Fibroblast of gingiva (primary cell): ENCODE measurements around the gene EMX1.
A peak's percentile ranks its signal among the peaks of the same experiment; 100 is the strongest.

Experiments
- DNase-seq: peaks from one replicate; pipeline ENCODE4 v3.0.0-alpha.2; 2011; ENCODE audit warnings: low read depth

The EMX1 gene

GRCh38 chr2:72925328-72925943 lies 8.1 kb downstream of the EMX1 start:
- DNase-seq: no peak

GRCh38 chr2:72926368-72926767 lies 9.0 kb downstream of the EMX1 start:
- no peak for DNase-seq

GRCh38 chr2:72926811-72927465 lies 9.6 kb downstream of the EMX1 start:
- DNase-seq: no peak

GRCh38 chr2:72927619-72928550 lies 10.6 kb downstream of the EMX1 start:
- DNase-seq: no peak

GRCh38 chr2:72929010-72929409 lies 11.7 kb downstream of the EMX1 start:
- DNase-seq: no peak

GRCh38 chr2:72931280-72931910 lies 14.1 kb downstream of the EMX1 start:
- DNase-seq: no peak

- no peak for DNase-seq
Observed at GRCh38 chr2:72932045-72932740, 14.9 kb downstream of the EMX1 start.

GRCh38 chr2:72932805-72933204 lies 15.5 kb downstream of the EMX1 start:
- no peak for DNase-seq

GRCh38 chr2:72933207-72933606 lies 15.9 kb downstream of the EMX1 start:
- DNase-seq: no peak

- no peak for DNase-seq
Observed at GRCh38 chr2:72933646-72934151, 16.4 kb downstream of the EMX1 start.

- no peak for DNase-seq
Observed at GRCh38 chr2:72934683-72935610, 17.6 kb downstream of the EMX1 start.

- no peak for DNase-seq
Observed at GRCh38 chr2:72935611-72935957, 18.3 kb downstream of the EMX1 start.

GRCh38 chr2:72936660-72937355 lies 19.5 kb downstream of the EMX1 start:
- no peak for DNase-seq

GRCh38 chr2:72937356-72937669 lies 20.0 kb downstream of the EMX1 start:
- no peak for DNase-seq

- DNase-seq: no peak
Observed at GRCh38 chr2:72938455-72938854, 21.1 kb downstream of the EMX1 start.

GRCh38 chr2:72940361-72940760 lies 23.0 kb downstream of the EMX1 start:
- DNase-seq: no peak

- peak; percentile 53 for DNase-seq
Observed at GRCh38 chr2:72940786-72941185, 23.5 kb downstream of the EMX1 start.

GRCh38 chr2:72942293-72942692 lies 25.0 kb downstream of the EMX1 start:
- DNase-seq: no peak

GRCh38 chr2:72942881-72943418 lies 25.6 kb downstream of the EMX1 start:
- no peak for DNase-seq
